Cardiac ventricle fibroblast (primary cell): ENCODE measurements around the gene ZNF280A. TPM values are rescaled to one million over a fixed set of nuclear protein-coding genes. Genes with fewer than 3 reads are reported as not detected.

Experiments used
- total RNA-seq: library from RNA; depleted of rRNA; stranded (reverse); fragments of >200 nt; gene quantifications from 2 replicates; pipeline ENCODE4 v1.2.3, GENCODE V29; 2015

The ZNF280A gene
- total RNA-seq: 0.06 TPM in 1 of 2 replicates, not detected in the other

GRCh38 chr22:22520020-22520656 lies at the start of gene ZNF280A:
TSS of gene ZNF280A (minus strand) at chr22:22520270. CDS start at chr22:22515630, 4,640 bp downstream.

GRCh38 chr22:22558972-22559603 lies 39.0 kb upstream of the ZNF280A start, which contains the start of gene PRAME:
TSS of gene PRAME (minus strand) at chr22:22559265. CDS start at chr22:22556832, 2,433 bp downstream.

GRCh38 chr22:22508274-22509176 lies 11.5 kb downstream of the ZNF280A start, which contains the start of gene ZNF280B:
TSS of gene ZNF280B (minus strand) at chr22:22508742. CDS start at chr22:22489398, 19,344 bp downstream.

Other genes with a start within 250 kb of the ZNF280A start
- gene ZNF280B, start 11.5 kb downstream of the ZNF280A start, total RNA-seq: 0.24 and 0.37 TPM in 2 replicates
- 0.34 TPM in 1 of 2 replicates, not detected in the other for gene PRAME, start 39.0 kb upstream of the ZNF280A start, total RNA-seq
- gene GGTLC2, start 124.3 kb upstream of the ZNF280A start, total RNA-seq: not detected in 2 replicates